Suprapubic skin (tissue), 3 donors: Measurements from ENCODE around the gene RPH3AL.

ENCODE experiments used
- CTCF ChIP-seq, 2 donors: fragments of 200-600 bp in 1 of 2; fragments of 450-650 bp in 1 of 2; sonication (generic) in 1 of 2; IDR thresholded peaks; one replicate each; pipeline ENCODE4 v1.5.1; 2016 to 2019; ENCODE audit warnings: antibody characterized with exemption in 2 of 2, mild to moderate bottlenecking in 1 of 2, moderate library complexity in 1 of 2
- POLR2A ChIP-seq, 2 donors: fragments of 450-650 bp; IDR thresholded peaks; one replicate each; pipeline ENCODE4 v1.6.1; 2017; ENCODE audit warnings: antibody characterized with exemption in 2 of 2, mild to moderate bottlenecking in 2 of 2, moderate library complexity in 2 of 2

GRCh38 chr17:338442-339192, 14.0 kb downstream of the RPH3AL start:
- no peak for TF ChIP-seq POLR2A (IDR thresholded peaks at IDR 0.05)
- no peak for TF ChIP-seq CTCF (IDR thresholded peaks at IDR 0.05)
